ENCODE measurements around the gene GRIK5.

GRIK5 gene

GRCh38 chr19:41997851-41998229, 72.2 kb downstream of the GRIK5 start:
- no peak for TF ChIP-seq CTCF (IDR thresholded peaks at IDR 0.05; ENCODE audit: low read depth, low read length)
- Histone ChIP-seq H3K36me3 (peaks cover 30% of the 10 kb centered on the region), H3K4me3 (ENCODE audit: low read depth, low read length) (peak overlapping the region; percentile 57), H3K9me3 (ENCODE audit: severe bottlenecking) (no peaks in the 10 kb centered on the region), H3K27ac (peak overlapping the region; percentile 100), H3K27me3 (ENCODE audit: insufficient read depth, low read depth, severe bottlenecking) (no peaks in the 10 kb centered on the region)
- DNase-seq: peak; percentile 98

GRCh38 chr19:41997121-41997850, 72.7 kb downstream of the GRIK5 start:
- Histone ChIP-seq H3K36me3 (peaks cover 24% of the 10 kb centered on the region), H3K9me3 (ENCODE audit: severe bottlenecking) (no peaks in the 10 kb centered on the region), H3K27me3 (ENCODE audit: insufficient read depth, low read depth, severe bottlenecking) (no peaks in the 10 kb centered on the region), H3K4me3 (ENCODE audit: low read depth, low read length) (peak overlapping the region; percentile 57), H3K27ac (peak overlapping the region; percentile 100)
- no peak for TF ChIP-seq CTCF (IDR thresholded peaks at IDR 0.05; ENCODE audit: low read depth, low read length)
- DNase-seq: peak; percentile 76

- Histone ChIP-seq H3K27ac (peak overlapping the region; percentile 100), H3K4me3 (ENCODE audit: low read depth, low read length) (peak overlapping the region; percentile 57), H3K36me3 (peaks cover 19% of the 10 kb centered on the region), H3K27me3 (ENCODE audit: insufficient read depth, low read depth, severe bottlenecking) (no peaks in the 10 kb centered on the region), H3K9me3 (ENCODE audit: severe bottlenecking) (no peaks in the 10 kb centered on the region)
- peak; percentile 80 for DNase-seq
- TF ChIP-seq CTCF (IDR thresholded peaks at IDR 0.05; ENCODE audit: low read depth, low read length): no peak
Measured at GRCh38 chr19:41995959-41996797, 73.8 kb downstream of the GRIK5 start.

GRCh38 chr19:41994994-41995958, 74.7 kb downstream of the GRIK5 start:
- Histone ChIP-seq H3K36me3 (peaks cover 16% of the 10 kb centered on the region), H3K4me3 (ENCODE audit: low read depth, low read length) (no peak overlapping the region), H3K27ac (peak overlapping the region; percentile 100), H3K27me3 (ENCODE audit: insufficient read depth, low read depth, severe bottlenecking) (no peaks in the 10 kb centered on the region), H3K9me3 (ENCODE audit: severe bottlenecking) (no peaks in the 10 kb centered on the region)
- no peak for TF ChIP-seq CTCF (IDR thresholded peaks at IDR 0.05; ENCODE audit: low read depth, low read length)
- DNase-seq: no peak

- peak; percentile 48 for DNase-seq
- Histone ChIP-seq H3K27ac (peak overlapping the region; percentile 85), H3K9me3 (ENCODE audit: severe bottlenecking) (no peaks in the 10 kb centered on the region), H3K4me3 (ENCODE audit: low read depth, low read length) (peak overlapping the region; percentile 67), H3K27me3 (ENCODE audit: insufficient read depth, low read depth, severe bottlenecking) (no peaks in the 10 kb centered on the region), H3K36me3 (peaks cover 22% of the 10 kb centered on the region)
- TF ChIP-seq CTCF (IDR thresholded peaks at IDR 0.05; ENCODE audit: low read depth, low read length): no peak
Measured at GRCh38 chr19:41994521-41994971, 75.5 kb downstream of the GRIK5 start.
